Activated T-helper 1 cell treated with anti-CD3 and anti-CD28 coated beads, Interleukin-12 subunit alpha, Interleukin-12 subunit beta, Interleukin-2, Interleukin-4 antibody, amounts not matched to agents 30 ng/mL and 10 ng/mL and 1 ng/mL, durations not matched to agents 14 hours and 24 hours and 36 hours (primary cell): ENCODE results near the gene OR6C65. TPM values are rescaled to one million over a fixed set of nuclear protein-coding genes. Genes with fewer than 3 reads are reported as not detected.
"Not testable (repeated sequence)": the region's sequence is repeated elsewhere in the genome, so short reads cannot be mapped to it uniquely, and the experiment has no call there.

Experiments
- DNase-seq: peaks from one replicate; pipeline ENCODE4 v3.0.0; 2021; ENCODE audit warnings: low spot score
- H3K27ac Mint-ChIP-seq: one replicate; pipeline ENCODE4 v1.8.0; 2021; ENCODE audit warnings: mild to moderate bottlenecking, mixed read lengths
- H3K27me3 Mint-ChIP-seq: one replicate; pipeline ENCODE4 v1.8.0; 2022; ENCODE audit warnings: mild to moderate bottlenecking, moderate library complexity, mixed read lengths; ENCODE audit not compliant: insufficient read depth
- H3K36me3 Mint-ChIP-seq: one replicate; pipeline ENCODE4 v1.8.0; 2021; ENCODE audit warnings: low read depth, mixed read lengths
- H3K4me1 Mint-ChIP-seq: one replicate; pipeline ENCODE4 v1.8.0; 2021; ENCODE audit warnings: low read depth, mixed read lengths
- H3K4me3 Mint-ChIP-seq: one replicate; pipeline ENCODE4 v1.8.0; 2021; ENCODE audit warnings: mild to moderate bottlenecking, moderate library complexity, mixed read lengths
- H3K9me3 Mint-ChIP-seq: one replicate; pipeline ENCODE4 v1.8.0; 2021; ENCODE audit warnings: mixed read lengths
- intact Hi-C: fragments of 100-400 bp; cut with micrococcal nuclease; formaldehyde crosslinking; loops from one replicate; pipeline ENCODE4 v1.15.1; 2024
- total RNA-seq: library from RNA; stranded (reverse); gene quantifications from 2 replicates; pipeline ENCODE4 v1.2.3, GENCODE V29; 2022

Gene OR6C65
- total RNA-seq, result not detected in 2 replicates

DNA sequence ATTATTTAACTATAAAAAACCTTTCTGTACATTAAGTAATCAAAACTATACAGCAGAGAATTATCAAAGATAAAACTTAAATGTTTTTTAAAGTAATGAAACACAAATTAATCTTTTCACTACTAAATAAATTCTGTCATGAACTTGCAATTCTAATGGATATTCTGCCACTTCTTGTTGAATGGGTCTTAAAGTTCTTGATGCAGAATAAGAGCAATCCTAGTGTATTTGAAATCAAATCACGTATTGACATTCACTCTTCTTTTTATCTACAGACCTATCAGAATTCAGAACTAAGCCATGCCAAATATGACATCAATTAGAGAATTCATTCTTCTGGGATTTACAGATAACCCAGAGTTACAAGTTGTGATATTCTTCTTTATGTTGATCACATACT is at the start of gene OR6C65:
Gene OR6C65, plus strand, starts transcription at position 301 of the 400 bp plus-strand sequence. Its CDS starts 0 bp downstream, at position 301.
- Mint-ChIP-seq H3K4me1 (no peaks in the 10 kb centered on the region), H3K27ac (no peak within 1 kb of the TSS), H3K36me3 (no peaks in the 10 kb centered on the region), H3K9me3 (no peaks in the 10 kb centered on the region), H3K27me3 (peaks cover 12% of the 10 kb centered on the region), H3K4me3 (no peak within 1 kb of the TSS)
- intact Hi-C loops, result no loop called here
- no peak for DNase-seq

DNA sequence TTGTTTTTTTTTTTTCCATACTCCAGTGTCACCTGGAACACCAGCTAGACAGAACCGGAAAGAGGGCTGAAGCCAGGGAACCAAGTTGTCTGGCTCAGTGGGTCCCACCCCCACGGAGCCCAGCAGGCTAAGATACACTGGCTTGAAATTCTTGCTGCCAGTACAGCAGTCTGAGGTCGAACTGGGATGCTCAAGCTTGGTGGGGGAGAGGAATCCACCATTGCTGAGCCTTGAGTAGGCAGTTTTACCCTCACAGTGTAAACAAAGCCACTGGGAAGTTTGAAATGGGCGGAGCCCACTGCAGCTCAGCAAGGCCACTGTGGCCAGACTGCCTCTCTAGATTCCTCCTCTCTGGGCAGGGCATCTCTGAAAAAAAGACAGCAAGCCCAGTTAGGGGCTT is 45.0 kb upstream of the OR6C65 start:
- H3K27ac Mint-ChIP-seq, H3K4me1 Mint-ChIP-seq, DNase-seq, H3K36me3 Mint-ChIP-seq, H3K9me3 Mint-ChIP-seq, H3K4me3 Mint-ChIP-seq, H3K27me3 Mint-ChIP-seq, intact Hi-C loops: not testable (repeated sequence)

DNA sequence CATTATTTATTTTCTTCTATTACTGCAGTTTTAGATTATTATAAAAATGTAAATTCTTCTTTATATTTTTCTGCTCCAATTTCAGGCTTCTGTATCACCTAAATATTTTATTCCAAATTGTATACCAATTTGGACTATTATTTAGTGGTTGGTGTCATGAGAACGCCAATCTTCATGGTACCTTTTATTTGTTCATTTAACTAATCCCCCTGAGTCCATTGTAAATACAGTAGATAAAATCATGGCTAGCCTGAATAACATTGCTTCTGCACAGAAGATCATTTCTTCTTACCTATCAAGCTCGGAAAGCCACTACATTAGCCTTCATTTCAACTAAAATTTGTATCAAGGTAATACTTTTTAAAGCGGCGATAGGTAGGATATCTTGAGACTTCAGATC is 37.7 kb upstream of the OR6C65 start, which contains the start of gene OR6C75:
Gene OR6C75, plus strand, starts transcription at position 301 of the 400 bp plus-strand sequence. CDS start 2,136 bp downstream, outside the sequence.
- H3K27me3 Mint-ChIP-seq, result peaks cover 11% of the 10 kb centered on the region
- no peak for DNase-seq
- no peak within 1 kb of the TSS for H3K27ac Mint-ChIP-seq
- intact Hi-C loops, result no loop called here
- H3K4me1 Mint-ChIP-seq, result no peaks in the 10 kb centered on the region
- H3K36me3 Mint-ChIP-seq, result no peaks in the 10 kb centered on the region
- H3K9me3 Mint-ChIP-seq, result no peaks in the 10 kb centered on the region
- H3K4me3 Mint-ChIP-seq, result no peak within 1 kb of the TSS

DNA sequence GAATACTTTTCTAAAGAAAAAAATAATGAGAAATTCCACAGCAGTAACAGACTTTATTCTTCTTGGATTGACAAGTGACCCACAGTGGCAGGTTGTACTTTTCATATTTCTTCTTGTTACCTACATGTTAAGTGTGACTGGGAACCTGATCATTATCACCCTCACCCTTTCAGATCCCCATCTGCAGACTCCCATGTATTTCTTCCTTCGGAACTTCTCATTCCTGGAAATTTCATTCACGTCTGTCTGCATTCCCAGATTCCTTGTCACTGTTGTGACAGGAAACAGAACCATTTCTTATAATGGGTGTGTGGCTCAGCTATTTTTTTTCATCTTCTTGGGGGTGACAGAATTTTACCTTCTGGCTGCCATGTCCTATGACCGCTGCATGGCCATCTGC is 35.2 kb upstream of the OR6C65 start:
- no peak overlapping the region for H3K4me3 Mint-ChIP-seq
- H3K9me3 Mint-ChIP-seq, result no peaks in the 10 kb centered on the region
- no peak for DNase-seq
- peaks cover 2% of the 10 kb centered on the region for H3K27me3 Mint-ChIP-seq
- no peak overlapping the region for H3K27ac Mint-ChIP-seq
- H3K36me3 Mint-ChIP-seq, result no peaks in the 10 kb centered on the region
- H3K4me1 Mint-ChIP-seq, result no peaks in the 10 kb centered on the region
- intact Hi-C loops, result no loop called here

DNA sequence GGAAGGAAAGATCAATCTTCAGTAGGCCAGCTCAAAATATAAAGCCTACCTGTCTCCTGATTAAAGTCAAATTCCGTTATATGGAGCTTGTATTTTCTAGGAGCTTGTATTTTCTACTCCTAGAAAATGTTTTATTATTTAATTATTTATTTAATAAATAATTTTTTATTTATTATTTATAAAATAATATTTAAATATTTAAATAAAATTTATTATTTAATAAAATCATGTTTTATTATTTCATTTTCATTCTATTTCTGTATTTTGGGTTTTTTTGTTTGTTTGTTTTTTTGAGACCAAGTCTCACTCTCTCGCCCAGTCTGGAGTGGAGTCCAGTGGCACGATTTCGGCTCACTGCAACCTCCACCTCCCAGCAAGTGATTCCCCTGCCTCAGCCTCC is 27.8 kb upstream of the OR6C65 start:
- Mint-ChIP-seq H3K27me3 (no peaks in the 10 kb centered on the region), H3K4me1 (no peaks in the 10 kb centered on the region), H3K27ac (no peak overlapping the region), H3K36me3 (no peaks in the 10 kb centered on the region), H3K9me3 (no peaks in the 10 kb centered on the region), H3K4me3 (no peak overlapping the region)
- no peak for DNase-seq
- intact Hi-C loops, result no loop called here

DNA sequence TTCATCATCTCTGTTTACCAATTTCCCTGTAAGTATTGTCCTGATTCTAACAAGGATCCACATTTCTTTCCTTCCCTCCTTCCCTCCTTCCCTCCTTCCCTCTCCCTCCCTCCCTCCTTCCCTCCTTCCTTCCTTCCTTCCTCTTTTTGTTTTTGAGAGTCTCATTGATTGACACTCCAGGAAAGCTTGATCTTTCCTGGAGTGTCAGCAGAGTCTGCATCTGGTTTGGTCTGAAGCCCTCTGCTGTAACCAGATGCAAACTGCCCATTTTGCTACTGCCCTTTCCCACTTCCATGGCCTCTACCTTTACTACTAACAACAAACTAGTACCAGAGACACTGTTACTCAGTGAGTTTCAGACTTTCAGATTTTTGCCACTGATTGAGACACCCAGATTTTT is 14.4 kb upstream of the OR6C65 start:
- H3K27ac Mint-ChIP-seq, result no peak overlapping the region
- H3K9me3 Mint-ChIP-seq, result no peaks in the 10 kb centered on the region
- H3K4me3 Mint-ChIP-seq, result no peak overlapping the region
- intact Hi-C loops, result no loop called here
- H3K4me1 Mint-ChIP-seq, result no peaks in the 10 kb centered on the region
- no peak for DNase-seq
- no peaks in the 10 kb centered on the region for H3K36me3 Mint-ChIP-seq
- peaks cover 2% of the 10 kb centered on the region for H3K27me3 Mint-ChIP-seq

DNA sequence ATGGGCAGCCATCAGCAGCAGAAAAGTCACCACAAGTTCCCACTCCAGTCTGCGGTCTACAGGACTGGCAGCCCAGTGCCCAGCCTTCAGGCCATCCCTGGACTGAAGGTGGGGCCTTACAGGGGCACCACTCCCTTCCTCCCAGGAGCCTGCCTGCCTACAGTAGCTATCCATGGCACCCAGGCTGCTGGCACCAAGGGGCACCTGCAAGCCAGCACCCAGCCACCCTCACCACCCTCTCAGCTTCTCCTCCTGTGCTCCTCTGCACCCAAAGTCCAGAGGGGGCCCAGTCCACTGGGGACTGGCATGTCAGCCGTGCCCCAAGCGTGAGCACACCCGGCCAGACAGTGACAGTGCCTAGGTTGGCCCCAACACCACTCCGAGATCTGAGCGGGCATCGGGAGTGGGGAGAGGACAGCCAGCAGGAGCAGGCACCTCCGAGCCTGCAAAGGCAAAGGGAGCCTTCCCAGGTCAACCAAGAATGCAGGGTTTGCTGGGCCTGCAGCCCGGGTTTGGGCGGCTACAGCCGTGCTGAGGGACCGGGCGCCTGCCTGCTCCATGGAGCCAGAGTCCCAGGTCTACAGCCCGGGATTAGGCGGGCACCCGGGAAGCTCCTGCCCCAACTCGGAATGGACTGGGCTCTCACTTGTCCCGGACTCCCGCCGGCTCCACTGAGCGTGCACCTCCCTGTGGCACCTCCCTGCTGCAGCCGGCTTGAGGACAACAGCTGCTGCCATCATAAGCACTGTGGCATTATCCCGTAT is 8.1 kb upstream of the OR6C65 start:
- H3K36me3 Mint-ChIP-seq, result no peaks in the 10 kb centered on the region
- no peak overlapping the region for H3K4me3 Mint-ChIP-seq
- H3K27ac Mint-ChIP-seq, result no peak overlapping the region
- intact Hi-C loops, result no loop called here
- peaks cover 7% of the 10 kb centered on the region for H3K27me3 Mint-ChIP-seq
- DNase-seq, result no peak
- no peaks in the 10 kb centered on the region for H3K9me3 Mint-ChIP-seq
- no peaks in the 10 kb centered on the region for H3K4me1 Mint-ChIP-seq

DNA sequence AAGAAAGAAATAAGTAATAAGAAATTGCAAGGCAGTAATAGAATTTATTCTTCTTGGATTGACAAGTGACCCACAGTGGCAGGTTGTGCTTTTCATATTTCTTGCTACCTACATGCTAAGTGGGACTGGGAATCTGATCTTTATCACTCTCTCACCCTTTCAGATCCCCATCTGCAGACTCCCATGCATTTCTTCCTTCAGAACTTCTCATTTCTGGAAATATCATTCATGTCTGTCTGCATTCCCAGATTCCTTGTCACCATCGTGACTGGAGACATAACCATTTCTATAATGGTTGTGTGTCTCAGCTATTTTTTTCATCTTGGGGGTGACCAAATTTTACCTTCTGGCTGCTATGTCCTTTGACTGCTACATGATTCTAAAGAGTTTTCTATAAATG is 4.0 kb upstream of the OR6C65 start:
- Mint-ChIP-seq H3K36me3 (no peaks in the 10 kb centered on the region), H3K27ac (no peak overlapping the region), H3K4me1 (no peaks in the 10 kb centered on the region), H3K4me3 (no peak overlapping the region), H3K9me3 (no peaks in the 10 kb centered on the region), H3K27me3 (peaks cover 12% of the 10 kb centered on the region)
- intact Hi-C loops, result no loop called here
- DNase-seq, result no peak

DNA sequence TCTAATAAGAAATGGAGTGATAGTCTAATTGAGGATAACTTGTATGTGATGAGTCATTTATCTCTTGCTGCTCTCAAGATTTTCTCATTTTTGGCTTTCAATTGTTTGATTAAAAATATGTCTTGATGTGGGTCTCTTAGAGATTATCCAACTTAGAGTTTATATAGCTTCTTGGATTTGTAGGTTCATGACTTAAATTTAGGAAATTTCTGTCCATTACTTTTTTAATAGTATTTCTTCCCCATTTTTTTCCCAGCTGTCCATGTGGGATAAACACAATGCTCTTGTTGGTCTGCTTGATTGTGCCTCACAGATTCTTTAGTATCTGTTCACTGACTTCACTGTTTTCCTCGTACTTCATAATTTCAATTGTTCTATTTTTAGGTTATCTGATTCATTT is 7.5 kb downstream of the OR6C65 start:
- Mint-ChIP-seq H3K4me1 (no peaks in the 10 kb centered on the region), H3K36me3 (no peaks in the 10 kb centered on the region), H3K27me3 (no peaks in the 10 kb centered on the region), H3K27ac (no peak overlapping the region), H3K4me3 (no peak overlapping the region), H3K9me3 (no peaks in the 10 kb centered on the region)
- no peak for DNase-seq
- intact Hi-C loops, result no loop called here

DNA sequence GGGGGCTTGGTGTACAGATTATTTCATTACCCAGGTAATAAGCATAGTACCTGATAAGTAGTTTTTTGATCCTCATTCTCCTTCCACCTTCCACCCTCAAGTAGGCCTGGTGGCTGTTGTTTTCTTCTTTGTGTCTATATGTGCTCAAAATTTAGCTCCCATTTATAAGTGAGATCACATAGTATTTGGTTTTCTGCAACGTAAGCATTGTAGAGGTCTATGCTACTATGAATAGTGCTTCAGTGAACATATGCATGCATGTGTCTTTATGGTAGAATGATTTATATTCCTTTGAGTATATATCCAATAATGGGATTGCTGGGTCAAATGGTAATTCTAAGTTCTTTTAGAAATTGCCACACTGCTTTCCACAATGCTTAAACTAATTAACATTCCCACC is 8.8 kb downstream of the OR6C65 start:
- intact Hi-C loops, H3K27ac Mint-ChIP-seq, H3K4me1 Mint-ChIP-seq, H3K36me3 Mint-ChIP-seq, H3K9me3 Mint-ChIP-seq, H3K4me3 Mint-ChIP-seq, H3K27me3 Mint-ChIP-seq, DNase-seq: not testable (repeated sequence)

DNA sequence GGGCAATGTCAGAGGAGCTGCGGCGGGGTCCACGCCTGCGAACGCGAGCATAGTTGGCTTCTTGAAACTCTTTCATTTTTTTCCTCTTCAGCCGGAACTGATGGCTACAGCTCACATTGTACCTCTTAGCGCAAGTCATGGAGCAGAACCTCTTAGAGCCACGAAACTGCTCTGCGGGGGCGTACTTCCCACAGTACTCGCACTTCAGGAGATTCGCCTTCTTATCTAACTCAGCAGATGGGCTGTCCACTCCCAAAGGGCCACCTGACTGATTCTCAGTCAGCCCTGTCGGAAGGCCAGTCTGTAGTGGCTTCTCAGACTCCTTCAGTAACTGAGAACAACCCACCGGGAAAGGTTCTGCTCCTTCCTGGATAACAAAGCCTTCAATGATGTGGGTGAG is 11.8 kb downstream of the OR6C65 start:
- H3K27ac Mint-ChIP-seq, intact Hi-C loops, H3K4me3 Mint-ChIP-seq, DNase-seq, H3K4me1 Mint-ChIP-seq, H3K36me3 Mint-ChIP-seq, H3K9me3 Mint-ChIP-seq: not testable (repeated sequence)
- H3K27me3 Mint-ChIP-seq, result peaks cover 18% of the 10 kb centered on the region

DNA sequence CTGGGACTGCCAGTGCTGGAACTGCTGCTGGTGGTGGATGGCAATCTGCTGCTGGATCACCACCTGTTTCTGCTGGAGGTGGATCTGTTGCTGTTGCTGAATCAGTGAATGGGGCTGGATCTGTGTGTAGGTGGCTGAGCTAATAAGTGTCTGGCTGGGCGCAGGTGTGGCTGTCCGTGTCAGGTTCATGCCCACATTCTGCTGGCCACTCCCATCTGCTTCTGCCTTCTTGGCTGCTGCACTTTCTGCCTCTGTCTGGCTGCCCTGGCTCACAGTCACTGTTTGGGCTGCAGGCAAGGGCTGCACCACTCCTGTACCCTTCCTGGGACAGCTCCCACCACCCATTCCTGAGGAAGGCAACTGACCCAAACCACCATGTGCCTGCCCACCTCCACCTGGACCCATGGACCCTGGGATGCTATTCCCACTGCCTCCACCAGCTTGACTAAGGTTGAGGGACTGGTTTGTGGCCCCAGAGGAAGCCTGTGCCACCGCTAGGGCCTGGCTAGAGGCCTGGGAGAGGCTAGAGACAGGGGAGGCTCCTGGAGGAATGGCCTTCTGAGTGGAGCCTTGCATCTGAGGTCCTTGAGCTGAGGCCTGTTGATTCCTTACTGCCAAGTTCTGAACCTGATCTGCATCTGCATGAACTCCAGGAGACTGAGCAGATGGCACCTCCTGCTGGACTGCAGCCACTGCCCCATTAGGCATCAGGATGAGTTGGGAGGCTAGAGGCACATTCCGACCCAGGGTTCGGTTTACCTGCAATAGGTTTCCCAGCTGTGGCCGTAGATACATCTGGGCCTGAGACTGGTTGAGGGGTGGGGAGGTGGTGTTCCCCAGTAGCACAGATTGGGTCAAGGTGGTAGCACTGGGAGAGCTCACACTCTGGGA is 13.4 kb downstream of the OR6C65 start:
- H3K4me3 Mint-ChIP-seq, H3K36me3 Mint-ChIP-seq, H3K4me1 Mint-ChIP-seq, H3K9me3 Mint-ChIP-seq, H3K27ac Mint-ChIP-seq, DNase-seq, intact Hi-C loops: not testable (repeated sequence)
- peaks cover 25% of the 10 kb centered on the region for H3K27me3 Mint-ChIP-seq

DNA sequence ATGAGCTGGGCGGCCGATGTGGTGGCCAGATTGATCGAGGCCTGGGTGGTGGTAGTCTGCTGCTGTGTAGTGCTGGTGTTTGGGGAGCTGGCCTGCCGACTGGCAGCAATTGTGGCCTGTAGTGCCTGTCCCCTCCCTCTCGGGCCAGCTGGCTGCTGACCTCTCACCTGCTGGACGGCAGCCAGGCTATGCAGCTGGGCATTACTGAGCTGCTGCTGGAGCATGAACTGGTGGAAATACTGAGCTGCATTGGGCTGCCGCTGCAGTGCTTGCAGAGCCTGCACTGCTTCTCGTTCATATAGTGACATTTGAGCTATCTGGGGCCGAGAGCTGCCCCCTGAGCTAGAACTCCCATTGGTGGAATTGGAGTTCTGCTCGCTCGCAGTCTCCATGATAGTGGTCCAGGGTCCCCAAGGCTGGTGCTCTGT is 14.1 kb downstream of the OR6C65 start:
- intact Hi-C loops, H3K9me3 Mint-ChIP-seq, H3K4me1 Mint-ChIP-seq, H3K27ac Mint-ChIP-seq, DNase-seq, H3K4me3 Mint-ChIP-seq, H3K36me3 Mint-ChIP-seq: not testable (repeated sequence)
- H3K27me3 Mint-ChIP-seq, result peaks cover 25% of the 10 kb centered on the region
